ENCODE results near the gene GPRC5D.

Gene GPRC5D

DNA sequence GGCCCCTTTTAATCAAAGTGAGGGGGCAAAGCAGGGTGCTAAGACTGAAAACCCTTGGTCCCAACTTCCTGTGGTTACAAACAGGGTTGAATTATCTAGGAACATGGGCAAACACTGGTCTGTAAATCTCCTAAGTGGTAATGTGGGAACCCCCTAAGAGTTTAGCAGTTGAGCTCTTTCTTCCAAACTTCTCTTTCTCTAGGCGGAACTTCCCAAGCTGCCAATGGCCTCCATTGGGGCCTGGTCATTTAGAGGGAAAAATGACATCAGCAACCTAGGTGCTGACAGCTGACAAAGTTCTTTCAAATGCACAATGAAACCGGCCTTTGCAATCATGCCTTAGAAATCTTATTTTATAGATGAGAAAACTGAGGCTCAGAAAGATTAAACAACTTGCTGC lies 30.4 kb upstream of the GPRC5D start:
- DNase-seq (ENCODE audit: low read depth): no peak
- TF ChIP-seq, protein P1, sequence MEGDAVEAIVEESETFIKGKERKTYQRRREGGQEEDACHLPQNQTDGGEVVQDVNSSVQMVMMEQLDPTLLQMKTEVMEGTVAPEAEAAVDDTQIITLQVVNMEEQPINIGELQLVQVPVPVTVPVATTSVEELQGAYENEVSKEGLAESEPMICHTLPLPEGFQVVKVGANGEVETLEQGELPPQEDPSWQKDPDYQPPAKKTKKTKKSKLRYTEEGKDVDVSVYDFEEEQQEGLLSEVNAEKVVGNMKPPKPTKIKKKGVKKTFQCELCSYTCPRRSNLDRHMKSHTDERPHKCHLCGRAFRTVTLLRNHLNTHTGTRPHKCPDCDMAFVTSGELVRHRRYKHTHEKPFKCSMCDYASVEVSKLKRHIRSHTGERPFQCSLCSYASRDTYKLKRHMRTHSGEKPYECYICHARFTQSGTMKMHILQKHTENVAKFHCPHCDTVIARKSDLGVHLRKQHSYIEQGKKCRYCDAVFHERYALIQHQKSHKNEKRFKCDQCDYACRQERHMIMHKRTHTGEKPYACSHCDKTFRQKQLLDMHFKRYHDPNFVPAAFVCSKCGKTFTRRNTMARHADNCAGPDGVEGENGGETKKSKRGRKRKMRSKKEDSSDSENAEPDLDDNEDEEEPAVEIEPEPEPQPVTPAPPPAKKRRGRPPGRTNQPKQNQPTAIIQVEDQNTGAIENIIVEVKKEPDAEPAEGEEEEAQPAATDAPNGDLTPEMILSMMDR (IDR thresholded peaks at IDR 0.05; ENCODE audit: low read length, missing control alignments): no peak
- no peak overlapping the region for H3K4me3 ChIP-seq (replicated peaks; ENCODE audit: low read depth, low read length)

DNA sequence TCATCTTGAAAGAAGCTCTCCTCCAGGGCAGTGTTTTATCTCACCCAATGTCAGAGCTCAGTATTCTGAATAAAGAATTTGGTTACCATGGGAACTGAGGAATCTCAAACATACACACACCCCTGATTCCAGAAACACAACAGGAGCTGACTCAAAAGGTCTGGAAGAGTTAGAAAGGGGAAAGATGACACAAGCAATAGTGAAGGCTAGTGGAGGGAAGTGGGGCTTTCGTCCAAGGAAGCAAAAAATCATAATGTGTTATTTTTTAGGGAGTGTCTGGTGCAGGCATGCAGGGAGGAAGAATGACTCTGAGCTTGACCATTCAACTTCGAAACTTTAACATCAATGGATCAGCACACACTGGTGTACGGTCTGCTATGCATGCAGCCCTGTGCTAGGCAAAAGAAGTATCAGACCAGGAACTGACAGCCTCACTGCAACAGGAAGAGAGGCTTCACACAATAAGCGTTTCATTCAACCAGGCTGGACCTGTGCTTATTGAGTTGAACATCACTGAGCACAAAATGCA lies 27.8 kb upstream of the GPRC5D start:
- peak; percentile 98 for DNase-seq (ENCODE audit: low read depth)
- TF ChIP-seq, protein P1 (IDR thresholded peaks at IDR 0.05; ENCODE audit: low read length, missing control alignments): no peak
- no peak overlapping the region for H3K4me3 ChIP-seq (replicated peaks; ENCODE audit: low read depth, low read length)

DNA sequence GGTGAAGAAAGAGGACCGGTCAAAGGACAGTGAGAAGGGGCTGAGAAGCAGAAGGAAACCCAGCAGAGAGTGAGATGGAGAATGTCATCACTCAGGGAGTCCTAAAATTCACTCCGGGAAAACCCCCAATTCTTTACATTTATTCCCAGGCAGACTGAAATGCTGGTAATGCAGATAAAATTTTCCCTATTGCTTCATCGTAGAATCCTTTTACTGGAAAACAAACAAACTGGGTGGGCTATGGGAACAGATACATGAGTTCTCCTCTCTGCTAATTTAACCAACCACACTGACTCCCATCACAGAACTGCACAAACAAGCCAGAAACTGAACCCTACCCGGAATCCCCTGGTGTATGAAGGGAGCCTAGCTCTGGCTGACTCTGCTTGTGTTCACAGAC lies 27.2 kb upstream of the GPRC5D start:
- DNase-seq (ENCODE audit: low read depth): peak; percentile 90
- TF ChIP-seq, protein P1 (IDR thresholded peaks at IDR 0.05; ENCODE audit: low read length, missing control alignments): no peak
- no peak overlapping the region for H3K4me3 ChIP-seq (replicated peaks; ENCODE audit: low read depth, low read length)

DNA sequence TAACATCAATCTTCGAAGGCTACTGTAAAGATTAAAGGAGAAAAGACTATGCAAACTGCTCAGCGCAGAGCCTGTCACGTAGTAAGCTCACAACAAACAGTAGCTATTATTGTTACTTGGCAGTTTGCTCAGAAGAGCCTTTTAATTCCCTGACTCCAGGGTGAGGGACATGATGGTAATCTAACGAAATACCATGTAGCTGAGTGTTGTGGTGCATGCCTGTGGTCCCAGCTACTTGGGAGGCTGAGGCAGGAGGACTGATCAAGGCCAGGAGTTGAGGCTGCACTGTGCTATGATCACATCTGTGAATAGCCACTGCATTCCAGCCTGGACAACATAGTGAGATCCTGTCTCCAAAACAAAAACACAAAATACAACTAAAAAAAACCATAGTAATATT lies 25.3 kb upstream of the GPRC5D start:
- TF ChIP-seq, protein P1 (IDR thresholded peaks at IDR 0.05; ENCODE audit: low read length, missing control alignments): no peak
- no peak for DNase-seq (ENCODE audit: low read depth)
- H3K4me3 ChIP-seq (replicated peaks; ENCODE audit: low read depth, low read length): no peak overlapping the region

DNA sequence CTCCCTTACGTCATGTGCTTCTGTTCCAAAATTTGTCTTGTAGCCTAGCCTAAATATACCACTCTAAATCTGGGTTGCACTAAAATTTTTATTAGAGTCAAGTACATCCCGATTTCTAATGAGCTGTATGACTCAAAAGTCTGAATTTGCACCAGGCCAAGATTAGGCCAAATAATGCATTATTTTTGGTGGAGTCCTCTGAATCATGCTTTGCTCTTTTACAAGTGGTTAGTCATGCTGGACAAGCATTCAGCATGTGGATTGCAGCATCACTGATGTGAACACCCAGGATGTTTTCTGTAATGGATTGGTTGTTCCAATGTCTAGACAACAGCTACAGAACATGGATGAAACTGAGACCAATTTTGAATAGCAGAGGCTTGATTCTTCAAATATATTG lies 24.4 kb upstream of the GPRC5D start:
- DNase-seq (ENCODE audit: low read depth): peak; percentile 95
- no peak overlapping the region for H3K4me3 ChIP-seq (replicated peaks; ENCODE audit: low read depth, low read length)
- TF ChIP-seq, protein P1 (IDR thresholded peaks at IDR 0.05; ENCODE audit: low read length, missing control alignments): no peak

DNA sequence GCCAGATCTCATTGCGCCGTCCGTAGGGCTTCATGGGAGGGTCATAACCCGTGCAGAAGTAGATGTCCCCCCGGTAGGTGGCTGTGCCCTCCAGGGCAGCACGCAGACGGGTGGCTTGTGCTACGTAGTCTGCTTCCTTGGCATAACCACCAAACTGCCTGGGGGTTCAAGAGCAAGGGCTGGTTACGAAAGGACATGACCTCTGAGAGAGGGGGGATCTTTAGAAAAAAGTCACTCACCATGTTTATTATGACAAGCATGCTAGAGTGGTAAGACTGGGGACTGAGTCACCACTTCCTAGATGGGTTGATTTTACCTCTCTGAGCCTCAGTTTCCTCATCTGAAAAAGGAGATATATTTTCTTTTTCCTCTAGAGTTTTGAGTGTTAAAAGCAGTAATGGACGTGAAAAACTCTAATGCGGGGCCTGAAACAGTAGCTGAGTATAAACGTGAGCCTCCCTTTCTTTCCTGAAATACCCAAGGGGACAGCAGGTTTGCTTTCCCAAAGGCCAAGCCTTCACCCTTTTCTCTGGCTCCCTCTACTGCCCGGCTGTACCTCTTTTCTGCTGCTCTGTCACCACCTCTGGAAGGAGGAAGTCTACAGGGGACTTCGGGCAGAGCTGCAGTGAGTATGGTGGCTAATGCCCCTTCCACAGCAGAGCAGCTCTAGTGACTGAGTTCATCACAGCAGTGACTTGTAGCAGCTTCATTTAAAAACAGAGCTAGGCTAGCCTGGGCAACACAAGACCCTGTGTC lies 23.5 kb upstream of the GPRC5D start:
- peak; percentile 59 for DNase-seq (ENCODE audit: low read depth)
- TF ChIP-seq, protein P1 (IDR thresholded peaks at IDR 0.05; ENCODE audit: low read length, missing control alignments): peak; percentile 58
- H3K4me3 ChIP-seq (replicated peaks; ENCODE audit: low read depth, low read length): no peak overlapping the region

DNA sequence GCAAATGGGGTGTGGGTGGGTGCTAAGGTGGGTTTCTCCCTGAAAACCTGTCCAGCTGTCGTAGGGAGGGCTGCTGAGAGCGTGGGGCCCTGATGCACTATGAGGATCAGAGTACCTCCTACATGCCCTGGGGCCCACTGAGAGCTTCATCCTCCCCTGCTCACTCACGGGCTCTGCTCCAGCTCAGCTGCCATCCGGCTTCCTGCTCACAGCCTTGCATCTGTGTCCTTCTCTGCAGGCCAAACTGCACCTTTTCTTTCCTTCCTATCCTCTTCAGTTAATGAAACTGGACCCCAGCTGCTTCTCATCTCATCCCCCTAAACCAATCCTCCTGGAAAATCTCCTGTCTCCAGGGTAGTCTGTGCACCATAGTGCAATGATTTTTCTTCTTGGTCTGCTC lies 22.2 kb upstream of the GPRC5D start:
- DNase-seq (ENCODE audit: low read depth): no peak
- H3K4me3 ChIP-seq (replicated peaks; ENCODE audit: low read depth, low read length): no peak overlapping the region
- TF ChIP-seq, protein P1 (IDR thresholded peaks at IDR 0.05; ENCODE audit: low read length, missing control alignments): no peak
